Prostate gland (tissue), 2 donors: Measurements from ENCODE around the gene RAI2.

Experiments used
- POLR2AphosphoS5 ChIP-seq: sonication (generic); formaldehyde crosslinking; IDR thresholded peaks from one replicate; pipeline ENCODE4 v1.6.1; 2017; ENCODE audit warnings: antibody characterized with exemption
- TF ChIP-seq, protein P1 (sequence below), 4 experiments: fragments of 200-600 bp in 2 of 4; fragments of 450-650 bp in 2 of 4; sonication (generic) in 2 of 4; IDR thresholded peaks; 1 replicate in 3 of 4; 2 replicates in 1 of 4; pipeline ENCODE4 v1.5.1; 2016 to 2019; ENCODE audit warnings: antibody characterized with exemption in 4 of 4, mild to moderate bottlenecking in 2 of 4, moderate library complexity in 2 of 4

DNA sequence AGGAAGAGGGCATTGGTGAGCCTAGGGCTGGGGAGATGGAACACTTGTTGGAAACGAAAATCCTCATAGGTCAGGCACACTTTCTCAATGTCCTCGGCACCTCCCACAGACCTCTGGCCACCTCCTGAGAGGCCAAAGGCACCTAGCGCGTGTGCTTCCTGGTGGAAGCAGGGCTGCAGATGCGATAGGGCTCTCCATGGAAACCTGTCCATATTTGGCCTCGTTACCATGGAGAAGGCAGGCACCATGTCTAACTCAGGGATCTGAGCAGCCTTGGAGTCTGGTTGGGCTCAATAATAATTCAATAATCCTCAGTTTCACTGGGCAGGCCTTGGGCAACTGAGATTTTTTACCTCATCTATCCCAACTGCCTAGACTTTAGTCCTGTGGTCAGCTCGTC is 58.3 kb downstream of the RAI2 start:
- no peak for TF ChIP-seq POLR2AphosphoS5
- TF ChIP-seq, protein P1, sequence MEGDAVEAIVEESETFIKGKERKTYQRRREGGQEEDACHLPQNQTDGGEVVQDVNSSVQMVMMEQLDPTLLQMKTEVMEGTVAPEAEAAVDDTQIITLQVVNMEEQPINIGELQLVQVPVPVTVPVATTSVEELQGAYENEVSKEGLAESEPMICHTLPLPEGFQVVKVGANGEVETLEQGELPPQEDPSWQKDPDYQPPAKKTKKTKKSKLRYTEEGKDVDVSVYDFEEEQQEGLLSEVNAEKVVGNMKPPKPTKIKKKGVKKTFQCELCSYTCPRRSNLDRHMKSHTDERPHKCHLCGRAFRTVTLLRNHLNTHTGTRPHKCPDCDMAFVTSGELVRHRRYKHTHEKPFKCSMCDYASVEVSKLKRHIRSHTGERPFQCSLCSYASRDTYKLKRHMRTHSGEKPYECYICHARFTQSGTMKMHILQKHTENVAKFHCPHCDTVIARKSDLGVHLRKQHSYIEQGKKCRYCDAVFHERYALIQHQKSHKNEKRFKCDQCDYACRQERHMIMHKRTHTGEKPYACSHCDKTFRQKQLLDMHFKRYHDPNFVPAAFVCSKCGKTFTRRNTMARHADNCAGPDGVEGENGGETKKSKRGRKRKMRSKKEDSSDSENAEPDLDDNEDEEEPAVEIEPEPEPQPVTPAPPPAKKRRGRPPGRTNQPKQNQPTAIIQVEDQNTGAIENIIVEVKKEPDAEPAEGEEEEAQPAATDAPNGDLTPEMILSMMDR (IDR thresholded peaks at IDR 0.05) = no peak
